Lower lobe of right lung (tissue), 2 donors: Measurements from ENCODE around the gene ATP11C. TPM values are rescaled to one million over a fixed set of nuclear protein-coding genes. Genes with fewer than 3 reads are reported as not detected.

Source experiments
- ATAC-seq, 2 donors: fragments of 200-7000 bp; cut with Tn5 transposase; one replicate each; pipeline ENCODE4 v1.9.1; 2020 to 2022; ENCODE audit warnings: mild to moderate bottlenecking in 2 of 2, moderate library complexity in 2 of 2
- DNase-seq: peaks from one replicate; pipeline ENCODE4 v3.0.0-alpha.2; 2020
- H3K27ac ChIP-seq: fragments of 200-600 bp; one replicate; pipeline ENCODE4 v1.8.0; 2022
- H3K27me3 ChIP-seq: fragments of 200-600 bp; one replicate; pipeline ENCODE4 v1.8.0; 2022; ENCODE audit warnings: low read depth
- H3K36me3 ChIP-seq: fragments of 200-600 bp; one replicate; pipeline ENCODE4 v1.8.0; 2022; ENCODE audit warnings: mild to moderate bottlenecking
- H3K4me1 ChIP-seq: fragments of 200-600 bp; one replicate; pipeline ENCODE4 v1.8.0; 2022
- H3K4me3 ChIP-seq: fragments of 200-600 bp; one replicate; pipeline ENCODE4 v1.8.0; 2022; ENCODE audit warnings: mild to moderate bottlenecking
- H3K9me3 ChIP-seq: fragments of 200-600 bp; one replicate; pipeline ENCODE4 v1.8.0; 2022
- CTCF ChIP-seq: fragments of 200-600 bp; IDR thresholded peaks from one replicate; pipeline ENCODE4 v1.8.0; 2022; ENCODE audit warnings: antibody characterized with exemption, mild to moderate bottlenecking
- intact Hi-C: fragments of 100-400 bp; cut with DNase I; formaldehyde crosslinking; loops from one replicate; pipeline ENCODE4 v1.11.0; 2022
- total RNA-seq: library from RNA; stranded (reverse); fragmentation: NEBNext Ultra II Directional; extraction: Animal tissue kit (Norgen Biotek cat#: 25700); gene quantifications from one replicate; pipeline ENCODE4 v1.2.1, GENCODE V29; 2021
- donor health status: DM: no; HTN: yes; CAD: no; lungs with severe emphysema.

ATP11C gene
- total RNA-seq, 1 donor from 2014 or later: 14.2 TPM

GRCh38 chrX:139920316-139920715 lies 12.5 kb downstream of the ATP11C start:
- intact Hi-C loops: no loop called here
- no peak for DNase-seq
- Histone ChIP-seq H3K4me1 (no peaks in the 10 kb centered on the region), H3K9me3 (no peaks in the 10 kb centered on the region), H3K27ac (no peak overlapping the region), H3K4me3 (no peak overlapping the region), H3K36me3 (no peaks in the 10 kb centered on the region), H3K27me3 (no peaks in the 10 kb centered on the region)
- no peak for TF ChIP-seq CTCF
- ATAC-seq: no peak

GRCh38 chrX:139914421-139914820 lies 18.4 kb downstream of the ATP11C start:
- H3K36me3 ChIP-seq: no peaks in the 10 kb centered on the region
- H3K4me1 ChIP-seq: no peaks in the 10 kb centered on the region
- no peak overlapping the region for H3K4me3 ChIP-seq
- ATAC-seq: no peak
- no peak for DNase-seq
- TF ChIP-seq CTCF: no peak
- H3K27me3 ChIP-seq: no peaks in the 10 kb centered on the region
- intact Hi-C loops: no loop called here
- no peak overlapping the region for H3K27ac ChIP-seq
- no peaks in the 10 kb centered on the region for H3K9me3 ChIP-seq

- no peaks in the 10 kb centered on the region for H3K4me1 ChIP-seq
- no peaks in the 10 kb centered on the region for H3K27me3 ChIP-seq
- H3K4me3 ChIP-seq: no peak overlapping the region
- no peaks in the 10 kb centered on the region for H3K36me3 ChIP-seq
- H3K9me3 ChIP-seq: no peaks in the 10 kb centered on the region
- TF ChIP-seq CTCF: no peak
- intact Hi-C loops: no loop called here
- DNase-seq (no peak), ATAC-seq (no peak)
- no peak overlapping the region for H3K27ac ChIP-seq
These were observed 23.1 kb downstream of the ATP11C start for GRCh38 chrX:139909712-139910111.

- no peak for DNase-seq
- H3K27me3 ChIP-seq: no peaks in the 10 kb centered on the region
- TF ChIP-seq CTCF: no peak
- intact Hi-C loops: no loop called here
- no peaks in the 10 kb centered on the region for H3K9me3 ChIP-seq
- ATAC-seq: no peak
- H3K36me3 ChIP-seq: no peaks in the 10 kb centered on the region
- H3K4me3 ChIP-seq: no peak overlapping the region
- no peak overlapping the region for H3K27ac ChIP-seq
- H3K4me1 ChIP-seq: no peaks in the 10 kb centered on the region
These were observed 25.8 kb downstream of the ATP11C start for GRCh38 chrX:139907078-139907477.

GRCh38 chrX:139905743-139906142 lies 27.1 kb downstream of the ATP11C start:
- H3K9me3 ChIP-seq: no peaks in the 10 kb centered on the region
- no peaks in the 10 kb centered on the region for H3K4me1 ChIP-seq
- no peak for TF ChIP-seq CTCF
- no peak for ATAC-seq
- no peaks in the 10 kb centered on the region for H3K36me3 ChIP-seq
- DNase-seq: no peak
- intact Hi-C loops: no loop called here
- H3K4me3 ChIP-seq: no peak overlapping the region
- H3K27ac ChIP-seq: no peak overlapping the region
- no peaks in the 10 kb centered on the region for H3K27me3 ChIP-seq

GRCh38 chrX:139905051-139905450 lies 27.8 kb downstream of the ATP11C start:
- Histone ChIP-seq H3K9me3 (no peaks in the 10 kb centered on the region), H3K4me3 (no peak overlapping the region), H3K4me1 (no peaks in the 10 kb centered on the region), H3K27ac (no peak overlapping the region), H3K27me3 (no peaks in the 10 kb centered on the region), H3K36me3 (no peaks in the 10 kb centered on the region)
- intact Hi-C loops: no loop called here
- no peak for ATAC-seq
- no peak for TF ChIP-seq CTCF
- no peak for DNase-seq
